DND-41 (cell line): ENCODE results near the gene PI4KB.

Experiments
- CTCF ChIP-seq: IDR thresholded peaks from 2 replicates; pipeline ENCODE4 v1.5.1; 2012; ENCODE audit warnings: borderline replicate concordance, low read length, moderate library complexity, mild to moderate bottlenecking; ENCODE audit not compliant: poor library complexity, severe bottlenecking; ENCODE audit errors: extremely low read depth
- EZH2 ChIP-seq: IDR thresholded peaks from 3 replicates; pipeline ENCODE4 v1.6.1; 2012; ENCODE audit warnings: borderline replicate concordance, low read depth, mild to moderate bottlenecking, moderate library complexity, low read length, inconsistent platforms; ENCODE audit not compliant: severe bottlenecking

DNA sequence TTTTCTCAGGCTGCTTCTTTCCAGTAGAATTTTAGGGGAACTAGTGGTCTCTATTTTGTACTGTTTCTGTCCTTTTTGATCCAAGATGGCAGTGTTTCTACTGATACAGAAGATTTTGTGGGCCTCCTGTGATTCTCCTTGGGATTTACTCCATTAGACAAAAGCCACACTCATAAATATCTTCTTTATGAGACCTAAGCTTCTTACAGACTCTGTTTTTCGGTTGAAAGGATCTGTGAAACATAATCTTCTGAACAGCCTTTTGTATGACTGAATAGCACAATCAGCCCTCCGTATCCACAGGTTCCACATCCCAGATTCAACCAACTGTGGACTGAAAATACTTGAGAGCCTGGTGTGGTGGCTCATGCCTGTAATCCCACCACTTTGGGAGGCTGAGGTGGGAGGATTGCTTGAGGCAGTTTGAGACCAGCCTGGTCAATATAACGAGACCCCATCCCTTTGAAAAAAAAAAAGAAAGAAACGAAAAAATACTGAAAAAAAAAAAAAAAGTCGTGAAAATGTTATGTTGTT is 83.5 kb downstream of the PI4KB start:
- TF ChIP-seq CTCF (no peak), EZH2 (no peak)
